A549 treated with dexamethasone at 1 μM for 4 hours (cell line): ENCODE data around the gene SPATA45. TPM values are rescaled to one million over a fixed set of nuclear protein-coding genes. Genes with fewer than 3 reads are reported as not detected.

ENCODE experiments used
- total RNA-seq: library from RNA; stranded (reverse); fragments of 200-300 nt; extraction: Qiagen RNA extraction; gene quantifications from 5 replicates; pipeline ENCODE4 v1.2.3, GENCODE V29; 2022

Gene SPATA45
- total RNA-seq: 0.20 to 0.46 TPM (median 0.42 TPM) in 3 of 5 replicates, not detected in the others

DNA sequence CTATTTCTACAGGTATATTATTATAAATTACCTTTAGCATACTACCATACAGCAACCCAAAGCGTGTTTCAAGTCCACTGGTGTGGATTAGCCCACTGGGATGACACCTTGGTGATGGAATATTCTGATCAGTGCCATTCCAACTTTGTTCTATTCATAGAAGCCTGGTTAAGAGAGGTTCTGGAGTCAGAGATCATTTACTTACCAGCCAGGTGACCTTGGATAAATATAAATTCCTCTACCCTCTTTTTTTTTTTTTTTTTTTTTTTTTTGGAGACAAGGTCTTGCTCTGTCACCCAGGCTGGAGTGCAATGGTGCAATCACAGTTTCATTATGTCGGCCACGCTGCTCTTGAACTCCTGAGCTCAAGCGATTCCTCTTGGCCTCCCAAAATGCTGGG, at the start of gene SPATA45:
SPATA45 (minus strand) TSS at position 101 of the 400 bp plus-strand sequence. CDS start 11,500 bp downstream, outside the sequence.

DNA sequence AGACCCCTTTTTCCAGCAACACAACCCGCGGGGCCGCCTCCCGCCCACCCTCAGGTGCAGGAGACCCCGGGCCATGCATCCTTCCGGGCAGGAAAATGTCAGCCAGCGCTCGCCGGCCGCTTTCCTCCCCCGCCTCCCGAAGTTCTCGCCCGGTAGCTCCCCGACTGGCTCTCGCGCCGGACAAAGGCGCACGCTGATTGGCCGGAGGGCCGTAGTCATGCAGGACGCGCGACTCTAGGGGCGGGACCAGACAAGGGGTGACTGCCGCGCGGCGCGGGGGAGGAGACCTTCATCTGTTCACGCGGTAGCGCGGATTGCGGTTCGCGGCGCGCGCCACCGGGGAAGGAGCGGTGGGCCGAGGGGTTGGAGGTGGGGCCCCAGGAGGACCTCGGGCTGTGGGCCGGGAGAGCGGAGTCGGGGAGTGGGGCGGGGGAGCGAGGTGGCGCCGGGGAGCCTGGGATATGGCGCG, 10.6 kb upstream of the SPATA45 start, which contains the start of gene FLVCR1:
FLVCR1 (plus strand) TSS at position 284 of the 469 bp plus-strand sequence; CDS start at position 462, 178 bp downstream.

DNA sequence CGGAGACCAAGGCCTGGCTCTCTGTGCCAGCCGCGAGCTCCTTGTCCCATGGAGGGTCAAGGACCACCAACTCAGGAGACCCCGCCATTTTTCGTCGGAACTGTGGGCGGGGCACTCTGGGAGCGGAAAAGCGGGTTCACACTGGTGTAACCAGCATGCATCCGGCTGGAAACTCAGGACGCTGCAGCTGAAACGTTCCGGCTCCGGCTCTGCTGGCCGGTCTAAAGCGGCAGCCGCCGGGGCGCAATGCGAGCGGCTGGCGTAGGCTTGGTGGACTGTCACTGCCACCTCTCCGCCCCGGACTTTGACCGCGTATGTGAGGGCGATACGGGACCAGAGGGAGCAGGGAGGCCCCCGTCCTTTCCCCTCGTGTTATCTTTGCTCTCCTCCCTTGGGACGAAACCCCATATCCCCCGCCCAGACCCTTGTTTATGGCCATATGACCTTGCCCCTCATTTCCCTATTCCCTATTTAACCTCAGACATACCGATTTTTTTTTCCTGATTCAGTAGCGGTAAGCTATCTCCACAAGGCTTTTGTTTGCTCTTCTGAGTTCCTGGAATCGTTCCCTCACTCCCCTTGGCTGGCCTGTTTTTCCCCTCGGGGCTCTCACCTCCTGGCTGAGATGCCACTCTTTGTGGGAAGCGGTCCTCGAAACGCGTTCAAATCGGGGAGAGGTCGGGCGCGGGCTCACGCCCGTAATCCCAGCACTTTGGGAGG, 55.6 kb downstream of the SPATA45 start, which contains the start of the genes NSL1 and TATDN3:
NSL1 (minus strand) TSS at position 102 of the 720 bp plus-strand sequence; CDS start at position 88, 14 bp downstream.
TATDN3 (plus strand) TSS at position 219 of the 720 bp plus-strand sequence; CDS start at position 247, 28 bp downstream.

Other genes starting within 250 kb of the SPATA45 start
- 20.8 to 37.6 TPM (median 26.9 TPM) in 5 replicates for gene ATF3, start 238.9 kb downstream of the SPATA45 start, total RNA-seq
- gene BATF3, start 147.8 kb downstream of the SPATA45 start, total RNA-seq: 24.8 to 34.8 TPM (median 31.6 TPM) in 5 replicates
- 28.1 to 37.5 TPM (median 28.5 TPM) in 5 replicates for gene NSL1, start 55.9 kb downstream of the SPATA45 start, total RNA-seq
- 11.4 to 15.2 TPM (median 12.4 TPM) in 5 replicates for gene TATDN3, start 55.8 kb downstream of the SPATA45 start, total RNA-seq
- 10.4 to 20.9 TPM (median 17.8 TPM) in 5 replicates for gene FLVCR1, start 10.6 kb upstream of the SPATA45 start, total RNA-seq
- gene VASH2, start 102.9 kb upstream of the SPATA45 start, total RNA-seq: 1.8 to 3.3 TPM (median 2.7 TPM) in 5 replicates
- gene ANGEL2, start 168.2 kb upstream of the SPATA45 start, total RNA-seq: 15.2 to 21.9 TPM (median 18.4 TPM) in 5 replicates
- gene RPS6KC1, start 203.6 kb upstream of the SPATA45 start, total RNA-seq: 9.8 to 11.9 TPM (median 11.1 TPM) in 5 replicates